Mucosa of descending colon (tissue), 3 donors: Measurements from ENCODE around the gene PIK3C2B. TPM values are rescaled to one million over a fixed set of nuclear protein-coding genes. Genes with fewer than 3 reads are reported as not detected.

ENCODE experiments used
- ATAC-seq: fragments of 200-7000 bp; cut with Tn5 transposase; one replicate; pipeline ENCODE4 v1.9.1; 2020; ENCODE audit warnings: mild to moderate bottlenecking, moderate library complexity
- DNase-seq, 3 donors: peaks; one replicate each; pipeline ENCODE4 v3.0.0-alpha.2; 2020
- H3K36me3 ChIP-seq: fragments of 200-600 bp; one replicate; pipeline ENCODE4 v1.8.0; 2021; ENCODE audit warnings: low read depth, mild to moderate bottlenecking
- H3K4me1 ChIP-seq: fragments of 200-600 bp; one replicate; pipeline ENCODE4 v1.8.0; 2021; ENCODE audit warnings: low read depth, mild to moderate bottlenecking
- H3K4me3 ChIP-seq: fragments of 200-600 bp; one replicate; pipeline ENCODE4 v1.8.0; 2021; ENCODE audit warnings: mild to moderate bottlenecking
- H3K9me3 ChIP-seq: fragments of 200-600 bp; one replicate; pipeline ENCODE4 v1.8.0; 2021; ENCODE audit warnings: mild to moderate bottlenecking
- intact Hi-C, 2 donors: fragments of 100-400 bp; cut with DNase I in 1 of 2; cut with micrococcal nuclease in 1 of 2; formaldehyde crosslinking; loops; one replicate each; pipeline versions ENCODE4 v1.11.0 to v1.11.1; 2022; cut with DNase I, micrococcal nuclease
- total RNA-seq, 3 donors: library from RNA; stranded (reverse); fragmentation: NEBNext Ultra II Directional in 2 of 3; extraction: Animal tissue kit (Norgen Biotek cat#: 25700) in 2 of 3; gene quantifications; one replicate each; pipeline versions ENCODE4 v1.2.1 to v1.2.4, GENCODE V29; 2021 to 2023
- TF ChIP-seq, protein P1 (sequence below): fragments of 200-600 bp; IDR thresholded peaks from one replicate; pipeline ENCODE4 v1.8.0; 2022; ENCODE audit warnings: antibody characterized with exemption, mild to moderate bottlenecking
- donor health status: DM: no; HTN: no; CAD: no; lungs with moderate emphysema.
- donor health status: DM: no; HTN: no; CAD: no.
- donor health status: DM: no; HTN: yes; CAD: no.

The PIK3C2B gene
- total RNA-seq, 3 donors from 2014 or later = 66.5 to 117 (median 90.4) TPM

- Histone ChIP-seq H3K9me3 (no peaks in the 10 kb centered on the region), H3K36me3 (no peaks in the 10 kb centered on the region), H3K4me3 (no peak overlapping the region), H3K4me1 (peaks cover 6% of the 10 kb centered on the region)
- ATAC-seq (no peak), DNase-seq (no peak)
- TF ChIP-seq, protein P1, sequence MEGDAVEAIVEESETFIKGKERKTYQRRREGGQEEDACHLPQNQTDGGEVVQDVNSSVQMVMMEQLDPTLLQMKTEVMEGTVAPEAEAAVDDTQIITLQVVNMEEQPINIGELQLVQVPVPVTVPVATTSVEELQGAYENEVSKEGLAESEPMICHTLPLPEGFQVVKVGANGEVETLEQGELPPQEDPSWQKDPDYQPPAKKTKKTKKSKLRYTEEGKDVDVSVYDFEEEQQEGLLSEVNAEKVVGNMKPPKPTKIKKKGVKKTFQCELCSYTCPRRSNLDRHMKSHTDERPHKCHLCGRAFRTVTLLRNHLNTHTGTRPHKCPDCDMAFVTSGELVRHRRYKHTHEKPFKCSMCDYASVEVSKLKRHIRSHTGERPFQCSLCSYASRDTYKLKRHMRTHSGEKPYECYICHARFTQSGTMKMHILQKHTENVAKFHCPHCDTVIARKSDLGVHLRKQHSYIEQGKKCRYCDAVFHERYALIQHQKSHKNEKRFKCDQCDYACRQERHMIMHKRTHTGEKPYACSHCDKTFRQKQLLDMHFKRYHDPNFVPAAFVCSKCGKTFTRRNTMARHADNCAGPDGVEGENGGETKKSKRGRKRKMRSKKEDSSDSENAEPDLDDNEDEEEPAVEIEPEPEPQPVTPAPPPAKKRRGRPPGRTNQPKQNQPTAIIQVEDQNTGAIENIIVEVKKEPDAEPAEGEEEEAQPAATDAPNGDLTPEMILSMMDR = no peak
- intact Hi-C loops = loop anchor here (5.0 kb wide), 2 partner anchors 52 to 67 kb away; no protein-coding TSS in a partner anchor
Measured at GRCh38 chr1:204499511-204500468, 5.2 kb upstream of the PIK3C2B start.

GRCh38 chr1:204498981-204499380 is 4.4 kb upstream of the PIK3C2B start:
- H3K4me1 ChIP-seq = peaks cover 6% of the 10 kb centered on the region

DNA sequence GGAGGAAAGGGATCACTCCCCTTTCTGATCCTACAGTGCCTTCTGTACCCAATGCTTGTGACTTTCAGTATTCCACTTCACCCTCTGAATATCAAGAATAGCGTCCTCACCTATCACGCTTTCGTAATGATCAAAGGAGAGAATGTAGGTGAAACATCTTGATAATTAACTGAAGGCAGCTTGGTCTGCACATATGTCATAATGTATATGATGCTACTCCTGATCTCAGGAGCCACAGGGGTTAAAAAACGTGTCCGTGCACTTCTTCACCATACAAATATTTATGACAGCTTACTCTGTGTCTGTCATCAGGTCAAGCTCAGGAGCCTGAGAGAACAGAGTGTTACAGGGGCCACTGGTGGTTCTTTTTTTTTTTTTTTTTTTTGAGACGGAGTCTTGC is 1.2 kb upstream of the PIK3C2B start:
- Histone ChIP-seq H3K9me3 (no peaks in the 10 kb centered on the region), H3K4me1 (peaks cover 27% of the 10 kb centered on the region), H3K36me3 (no peaks in the 10 kb centered on the region), H3K4me3 (no peak overlapping the region)
- TF ChIP-seq, protein P1 = no peak
- intact Hi-C loops = no loop called here
- ATAC-seq (no peak), DNase-seq (no peak)

More at GRCh38 chr1:204498981-204499380, 4.4 kb upstream of the PIK3C2B start:
- no peak for ATAC-seq
- Histone ChIP-seq H3K4me3 (no peak overlapping the region), H3K9me3 (no peaks in the 10 kb centered on the region), H3K36me3 (no peaks in the 10 kb centered on the region)
- DNase-seq = no peak
- intact Hi-C loops = no loop called here
- TF ChIP-seq, protein P1 = no peak

GRCh38 chr1:204495078-204495753 is 611 bp upstream of the PIK3C2B start:
- H3K9me3 ChIP-seq = no peaks in the 10 kb centered on the region
- no peaks in the 10 kb centered on the region for H3K36me3 ChIP-seq
- intact Hi-C loops = no loop called here
- no peak for DNase-seq
- peaks cover 27% of the 10 kb centered on the region for H3K4me1 ChIP-seq
- no peak for ATAC-seq
- TF ChIP-seq, protein P1 = no peak
- peak overlapping the region; percentile 81 for H3K4me3 ChIP-seq

DNA sequence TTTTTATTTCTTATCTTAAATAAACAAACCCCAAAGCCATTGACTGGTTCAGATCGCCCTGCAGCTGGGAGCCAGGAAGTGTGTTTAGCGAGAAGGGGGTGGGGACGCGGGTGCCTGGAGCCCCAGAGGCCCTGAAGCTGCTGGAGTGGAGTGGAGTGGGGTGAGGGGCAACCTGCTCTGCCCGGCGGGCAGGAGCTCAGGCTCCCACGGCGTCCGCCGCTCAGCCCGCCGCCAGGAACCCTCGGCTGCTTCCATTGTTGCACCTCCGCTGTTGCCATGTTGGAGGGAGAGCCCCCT is 673 bp downstream of the PIK3C2B start:
- Histone ChIP-seq H3K36me3 (no peaks in the 10 kb centered on the region), H3K9me3 (no peaks in the 10 kb centered on the region), H3K4me3 (peak overlapping the region; percentile 81), H3K4me1 (peaks cover 27% of the 10 kb centered on the region)
- DNase-seq = peak; percentile 89 to 93 (median 91)
- TF ChIP-seq, protein P1 = no peak
- intact Hi-C loops = no loop called here
- peak; percentile 86 for ATAC-seq
